Osteoblast (primary cell): ENCODE results near the gene SBNO2. TPM values are rescaled to one million over a fixed set of nuclear protein-coding genes. Genes with fewer than 3 reads are reported as not detected.

Experiments
- DNase-seq: peaks from one replicate; pipeline ENCODE4 v3.0.0; 2011; ENCODE audit warnings: low spot score, mixed read lengths; ENCODE audit not compliant: insufficient read length; ENCODE audit errors: missing footprints
- H2AFZ ChIP-seq: 2 replicates; pipeline ENCODE4 v1.6.0; 2011; ENCODE audit warnings: mild to moderate bottlenecking, low read length
- H3K27ac ChIP-seq: 2 replicates; pipeline ENCODE4 v1.5.1; 2011; ENCODE audit warnings: mild to moderate bottlenecking, low read depth, low read length, moderate library complexity
- H3K27me3 ChIP-seq: 2 replicates; pipeline ENCODE4 v1.6.0; 2012; ENCODE audit warnings: mild to moderate bottlenecking, control low read depth, inconsistent platforms, low read length, moderate library complexity; ENCODE audit not compliant: insufficient read depth
- H3K36me3 ChIP-seq: 2 replicates; pipeline ENCODE4 v1.5.1; 2011; ENCODE audit warnings: mild to moderate bottlenecking, low read length, control low read depth, moderate library complexity; ENCODE audit not compliant: insufficient read depth
- H3K4me1 ChIP-seq: 2 replicates; pipeline ENCODE4 v1.5.1; 2011; ENCODE audit warnings: mild to moderate bottlenecking, low read length, control low read depth, moderate library complexity; ENCODE audit not compliant: insufficient read depth
- H3K4me2 ChIP-seq: 2 replicates; pipeline ENCODE4 v1.6.0; 2011; ENCODE audit warnings: mild to moderate bottlenecking, low read length; ENCODE audit not compliant: insufficient read depth
- H3K4me3 ChIP-seq: fragments of 200-600 bp; sonication (generic); 3 replicates; pipeline ENCODE4 v1.5.1; 2012; ENCODE audit warnings: mild to moderate bottlenecking, low read length, inconsistent platforms; ENCODE audit not compliant: insufficient read depth
- H3K79me2 ChIP-seq: 2 replicates; pipeline ENCODE4 v1.6.0; 2012; ENCODE audit warnings: mild to moderate bottlenecking, low read length, control low read depth, inconsistent platforms; ENCODE audit not compliant: insufficient read depth
- H3K9me3 ChIP-seq: 2 replicates; pipeline ENCODE4 v1.5.1; 2011; ENCODE audit warnings: low read depth, low read length, control low read depth
- H4K20me1 ChIP-seq: 2 replicates; pipeline ENCODE4 v1.6.0; 2012; ENCODE audit warnings: mild to moderate bottlenecking, low read length, control low read depth; ENCODE audit not compliant: insufficient read depth
- total RNA-seq: library from RNA; depleted of rRNA; stranded (reverse); fragments of >200 nt; gene quantifications from 2 replicates; pipeline ENCODE4 v1.2.3, GENCODE V29; 2012
- TF ChIP-seq, protein P1 (sequence below): IDR thresholded peaks from 2 replicates; pipeline ENCODE4 v1.5.1; 2011; ENCODE audit warnings: mild to moderate bottlenecking, low read depth, low read length, moderate library complexity; ENCODE audit errors: extremely low read depth

Gene SBNO2
- total RNA-seq, 1 donor = 69.1 TPM

DNA sequence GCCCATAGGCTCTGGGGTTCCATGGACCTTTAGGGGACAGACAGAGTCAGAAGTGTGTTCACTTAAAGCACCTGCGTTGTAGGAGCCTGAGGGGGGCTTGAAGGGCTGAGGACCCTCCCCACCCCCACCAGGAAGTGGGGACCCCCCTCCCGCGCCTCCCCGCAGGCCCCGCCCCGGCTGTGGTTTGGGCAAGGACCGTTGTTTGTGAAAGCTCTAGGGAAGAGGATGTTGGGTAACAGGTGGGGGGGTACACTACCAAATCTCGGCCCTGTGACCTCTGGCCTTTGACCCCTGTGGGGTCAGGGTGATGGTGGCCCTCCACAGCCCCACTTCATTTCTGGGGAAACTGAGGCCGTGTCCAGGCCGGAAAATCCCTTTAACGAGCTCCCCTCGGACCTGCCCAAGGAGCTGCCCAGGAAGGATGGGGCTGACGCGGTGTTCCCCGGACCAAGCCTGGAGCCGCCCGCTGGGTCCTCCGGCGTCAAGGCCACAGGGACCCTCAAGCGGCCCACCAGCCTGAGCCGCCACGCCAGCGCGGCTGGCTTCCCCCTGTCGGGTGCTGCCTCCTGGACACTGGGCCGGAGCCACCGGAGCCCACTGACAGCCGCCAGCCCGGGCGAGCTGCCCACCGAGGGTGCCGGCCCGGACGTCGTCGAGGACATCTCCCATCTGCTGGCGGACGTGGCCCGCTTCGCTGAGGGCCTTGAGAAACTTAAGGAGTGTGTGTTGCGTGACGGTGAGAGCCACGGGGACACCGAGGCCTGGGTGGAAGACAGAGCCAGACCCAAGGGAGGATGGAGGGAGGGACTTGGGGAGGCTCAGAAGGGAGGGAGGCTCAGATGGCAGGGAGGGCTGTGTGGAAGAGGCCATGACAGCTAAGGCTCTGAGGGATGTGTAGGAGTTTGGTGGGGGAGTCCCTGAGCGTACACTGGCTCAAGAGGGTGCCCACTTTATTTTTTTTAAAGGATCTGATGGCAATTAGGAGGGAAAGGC is 105.8 kb downstream of the SBNO2 start:
- Histone ChIP-seq H3K4me3 (no peak overlapping the region), H2AFZ (no peak overlapping the region), H4K20me1 (no peaks in the 10 kb centered on the region), H3K4me2 (no peak overlapping the region), H3K9me3 (no peaks in the 10 kb centered on the region), H3K27me3 (peaks cover 51% of the 10 kb centered on the region), H3K79me2 (no peaks in the 10 kb centered on the region), H3K4me1 (no peaks in the 10 kb centered on the region), H3K36me3 (no peaks in the 10 kb centered on the region), H3K27ac (no peak overlapping the region)
- DNase-seq = no peak
- TF ChIP-seq, protein P1, sequence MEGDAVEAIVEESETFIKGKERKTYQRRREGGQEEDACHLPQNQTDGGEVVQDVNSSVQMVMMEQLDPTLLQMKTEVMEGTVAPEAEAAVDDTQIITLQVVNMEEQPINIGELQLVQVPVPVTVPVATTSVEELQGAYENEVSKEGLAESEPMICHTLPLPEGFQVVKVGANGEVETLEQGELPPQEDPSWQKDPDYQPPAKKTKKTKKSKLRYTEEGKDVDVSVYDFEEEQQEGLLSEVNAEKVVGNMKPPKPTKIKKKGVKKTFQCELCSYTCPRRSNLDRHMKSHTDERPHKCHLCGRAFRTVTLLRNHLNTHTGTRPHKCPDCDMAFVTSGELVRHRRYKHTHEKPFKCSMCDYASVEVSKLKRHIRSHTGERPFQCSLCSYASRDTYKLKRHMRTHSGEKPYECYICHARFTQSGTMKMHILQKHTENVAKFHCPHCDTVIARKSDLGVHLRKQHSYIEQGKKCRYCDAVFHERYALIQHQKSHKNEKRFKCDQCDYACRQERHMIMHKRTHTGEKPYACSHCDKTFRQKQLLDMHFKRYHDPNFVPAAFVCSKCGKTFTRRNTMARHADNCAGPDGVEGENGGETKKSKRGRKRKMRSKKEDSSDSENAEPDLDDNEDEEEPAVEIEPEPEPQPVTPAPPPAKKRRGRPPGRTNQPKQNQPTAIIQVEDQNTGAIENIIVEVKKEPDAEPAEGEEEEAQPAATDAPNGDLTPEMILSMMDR = no peak

- Histone ChIP-seq H3K4me1 (no peaks in the 10 kb centered on the region), H3K27ac (no peak overlapping the region), H2AFZ (no peak overlapping the region), H3K4me2 (no peak overlapping the region), H3K36me3 (no peaks in the 10 kb centered on the region), H3K27me3 (peaks cover 51% of the 10 kb centered on the region), H4K20me1 (no peaks in the 10 kb centered on the region), H3K79me2 (no peaks in the 10 kb centered on the region), H3K9me3 (no peaks in the 10 kb centered on the region), H3K4me3 (no peak overlapping the region)
- no peak for DNase-seq
- TF ChIP-seq, protein P1 = no peak
Observed at GRCh38 chr19:1067341-1067957, 106.6 kb downstream of the SBNO2 start.

DNA sequence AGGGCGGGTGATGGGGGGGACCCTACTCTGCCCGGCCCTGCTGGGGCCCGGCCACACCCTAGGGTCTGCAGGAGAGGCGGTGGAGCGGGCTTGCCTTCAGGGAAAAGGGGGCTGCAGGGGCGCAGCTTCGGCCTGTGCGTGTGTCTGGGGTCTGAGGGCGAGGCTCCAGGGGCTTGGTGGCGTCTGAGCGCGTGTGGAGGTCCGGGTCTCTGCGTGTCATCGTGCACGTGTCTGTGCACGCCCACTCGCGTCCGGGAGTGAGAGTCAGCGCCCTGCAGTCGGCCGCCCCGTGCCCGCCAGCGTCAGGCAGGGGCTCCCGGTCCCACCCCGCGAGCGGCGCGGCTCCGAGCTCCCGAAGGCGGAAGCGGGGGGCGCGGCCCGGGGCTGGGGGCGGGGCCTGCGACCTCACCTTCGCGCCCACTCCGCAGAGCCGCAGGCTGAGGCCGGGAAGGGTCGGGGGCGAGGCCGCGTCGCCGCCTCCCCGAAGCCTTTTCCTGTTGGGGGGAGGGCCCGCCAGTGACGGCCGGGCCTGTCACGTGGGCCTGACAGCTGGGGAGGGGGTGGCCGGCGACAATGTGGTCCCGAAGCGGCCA is 107.2 kb downstream of the SBNO2 start, which contains the start of gene ARHGAP45:
Gene ARHGAP45, plus strand, starts transcription at position 420 of the 593 bp plus-strand sequence. CDS start 239 bp downstream, outside the sequence.
- no peak within 1 kb of the TSS for H3K27ac ChIP-seq
- TF ChIP-seq, protein P1 = no peak
- H3K4me2 ChIP-seq = no peak within 1 kb of the TSS
- peaks cover 47% of the 10 kb centered on the region for H3K27me3 ChIP-seq
- H3K36me3 ChIP-seq = no peaks in the 10 kb centered on the region
- no peaks in the 10 kb centered on the region for H3K4me1 ChIP-seq
- no peaks in the 10 kb centered on the region for H4K20me1 ChIP-seq
- no peak within 1 kb of the TSS for H3K4me3 ChIP-seq
- no peak within 1 kb of the TSS for H2AFZ ChIP-seq
- DNase-seq = no peak
- no peaks in the 10 kb centered on the region for H3K9me3 ChIP-seq
- H3K79me2 ChIP-seq = no peaks in the 10 kb centered on the region
